Measurements from ENCODE around the gene RIC8B.

Gene RIC8B

GRCh38 chr12:106759526-106760183, 14.8 kb upstream of the RIC8B start:
- DNase-seq, result no peak

DNA sequence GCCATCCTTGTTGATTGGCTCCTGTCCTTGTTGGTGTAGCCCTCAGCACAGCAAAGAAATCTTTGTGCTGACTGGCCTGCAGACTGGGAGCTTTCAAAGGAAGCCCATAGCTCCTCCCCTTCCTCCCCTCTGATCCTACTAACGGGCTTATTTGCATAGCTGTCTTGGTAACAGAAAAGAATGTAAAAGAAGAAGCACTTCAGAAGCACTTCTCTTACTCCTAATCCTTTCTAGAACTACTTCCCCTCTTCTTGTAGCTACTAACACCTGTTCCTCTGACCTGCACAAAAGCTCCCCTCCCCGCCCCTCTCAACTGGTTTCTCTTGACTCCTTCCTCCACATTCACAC, 14.3 kb upstream of the RIC8B start:
- no peak for DNase-seq

GRCh38 chr12:106764220-106764619, 10.3 kb upstream of the RIC8B start:
- no peak for DNase-seq

- no peak for DNase-seq
Measured at GRCh38 chr12:106764738-106765137, 9.7 kb upstream of the RIC8B start.

GRCh38 chr12:106766393-106766826, 8.1 kb upstream of the RIC8B start:
- peak; percentile 15 for DNase-seq

DNA sequence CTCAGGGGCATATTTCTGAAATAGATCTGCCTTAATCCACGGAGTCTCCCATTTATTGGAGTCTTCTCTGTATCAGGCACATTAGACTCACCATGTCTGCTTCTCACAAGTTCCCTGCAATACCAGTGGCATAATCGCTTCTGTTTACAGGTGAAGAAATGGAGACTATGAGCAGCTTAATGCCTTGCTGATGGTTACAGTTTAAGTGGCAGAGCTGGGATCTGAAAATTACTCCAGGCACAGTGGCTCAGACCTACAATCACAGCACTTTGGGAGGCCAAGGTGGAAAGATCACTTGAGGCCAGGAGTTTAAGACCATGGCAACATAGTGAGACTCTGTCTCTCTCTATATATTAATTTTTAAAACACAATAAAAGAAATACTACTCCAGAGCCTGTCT, 7.3 kb upstream of the RIC8B start:
- DNase-seq, result no peak

GRCh38 chr12:106767954-106768822, 6.3 kb upstream of the RIC8B start:
- no peak for DNase-seq

DNA sequence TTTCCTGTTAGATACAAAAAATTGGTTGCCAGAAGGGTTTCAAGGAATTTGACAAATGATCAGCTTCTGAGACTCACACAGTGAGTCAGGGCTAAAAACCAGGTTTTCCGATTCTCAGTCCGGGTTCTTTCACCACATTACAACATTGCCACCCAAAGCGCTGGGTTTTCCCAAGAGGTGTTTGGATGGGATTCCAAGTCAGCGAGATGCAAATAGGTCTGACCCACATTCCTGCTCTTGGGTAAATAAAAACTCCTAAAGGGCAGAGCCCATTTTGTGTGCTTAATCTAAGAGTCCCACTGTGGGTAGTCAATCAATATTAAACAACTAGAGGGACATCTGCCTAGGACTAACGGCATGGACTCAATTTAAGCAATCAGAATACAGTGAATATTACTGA, 5.4 kb upstream of the RIC8B start:
- no peak for DNase-seq

DNA sequence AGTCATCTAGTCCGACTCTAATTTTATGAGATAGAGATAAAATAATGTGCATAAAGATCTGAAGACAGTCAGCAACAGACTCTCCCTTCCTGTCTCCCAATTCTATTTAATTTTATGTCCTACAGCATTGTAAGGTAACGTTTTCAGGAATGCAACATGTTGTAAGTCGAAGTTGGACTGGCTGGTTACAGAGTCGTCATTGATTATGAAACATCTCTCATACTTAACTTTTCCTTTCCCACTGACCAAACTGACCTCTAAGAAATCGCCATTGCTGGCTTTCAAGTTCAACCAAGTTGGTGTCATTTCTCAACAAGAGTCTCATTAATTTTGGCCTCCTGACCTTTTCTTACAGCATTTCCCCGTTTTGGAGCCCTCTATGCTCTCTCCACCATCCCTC, 4.9 kb upstream of the RIC8B start:
- no peak for DNase-seq

GRCh38 chr12:106771425-106771824, 3.1 kb upstream of the RIC8B start:
- no peak for DNase-seq

DNA sequence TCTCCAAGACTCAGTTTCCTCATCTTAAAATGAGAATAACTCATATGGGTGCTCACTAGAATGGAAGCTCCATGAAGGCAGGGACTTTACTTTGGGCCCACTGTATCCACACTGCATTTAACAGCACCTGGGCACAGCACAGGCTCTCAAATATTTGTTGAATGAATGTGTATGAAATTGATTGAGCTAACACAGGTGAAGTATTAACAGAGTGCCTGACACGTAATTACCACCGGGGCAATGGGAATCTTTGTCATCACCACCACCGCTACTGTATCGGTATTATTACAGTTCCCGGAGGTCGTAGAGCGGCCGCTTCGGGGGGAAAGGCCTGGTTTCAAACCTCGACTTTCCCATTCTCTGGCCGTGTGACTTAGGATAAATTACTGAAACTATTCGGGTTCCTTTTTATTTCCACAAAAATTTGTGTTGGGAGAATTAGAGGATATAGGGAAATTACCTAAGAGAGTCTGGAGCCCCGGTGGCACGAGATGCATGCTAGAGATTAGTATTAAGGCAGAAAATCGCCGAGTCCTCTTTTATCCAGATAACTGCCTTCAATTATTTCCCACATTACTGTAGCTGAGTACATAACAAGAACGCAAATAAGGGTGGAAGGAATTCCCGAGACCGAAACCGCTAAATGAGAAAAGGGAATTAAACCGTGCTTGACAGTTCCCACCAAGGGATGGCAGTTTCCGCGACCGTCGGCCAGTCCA, 1.0 kb upstream of the RIC8B start:
- no peak for DNase-seq

DNA sequence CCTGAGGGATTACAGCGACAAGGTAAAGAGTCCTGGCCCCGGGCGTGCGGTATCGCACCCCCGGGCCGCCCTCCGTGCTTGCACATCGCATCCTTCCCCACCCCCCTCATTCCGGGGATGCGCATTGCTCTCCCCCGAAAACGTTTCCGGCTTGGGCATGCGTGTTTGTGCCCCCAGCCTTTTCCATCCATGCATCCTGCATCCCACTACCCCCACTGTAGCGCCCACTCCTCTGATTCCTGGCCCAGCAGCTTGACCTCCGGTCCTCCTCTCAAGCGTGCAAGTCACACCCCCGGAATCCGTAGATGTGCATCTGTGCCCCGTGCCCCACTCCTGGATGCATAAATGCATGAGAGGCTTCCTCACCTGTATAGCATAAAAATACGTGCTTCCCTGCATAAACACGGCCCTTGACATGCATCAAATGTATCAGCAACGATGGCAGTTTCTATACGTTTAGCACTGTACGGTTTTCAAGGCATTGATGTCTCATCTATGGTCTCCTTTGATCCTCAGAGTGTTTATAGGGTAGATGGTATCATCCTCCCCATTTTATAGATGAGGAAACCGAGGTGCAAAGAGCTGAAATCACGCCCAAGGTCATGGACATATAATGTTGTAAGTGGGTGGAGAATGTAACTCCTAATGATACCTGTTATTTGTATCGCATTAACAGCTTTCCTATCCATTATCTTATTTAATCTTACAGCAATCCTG, 484 bp downstream of the RIC8B start:
- no peak for DNase-seq

- DNase-seq, result no peak
Measured at GRCh38 chr12:106776897-106777296, 2.4 kb downstream of the RIC8B start.

DNA sequence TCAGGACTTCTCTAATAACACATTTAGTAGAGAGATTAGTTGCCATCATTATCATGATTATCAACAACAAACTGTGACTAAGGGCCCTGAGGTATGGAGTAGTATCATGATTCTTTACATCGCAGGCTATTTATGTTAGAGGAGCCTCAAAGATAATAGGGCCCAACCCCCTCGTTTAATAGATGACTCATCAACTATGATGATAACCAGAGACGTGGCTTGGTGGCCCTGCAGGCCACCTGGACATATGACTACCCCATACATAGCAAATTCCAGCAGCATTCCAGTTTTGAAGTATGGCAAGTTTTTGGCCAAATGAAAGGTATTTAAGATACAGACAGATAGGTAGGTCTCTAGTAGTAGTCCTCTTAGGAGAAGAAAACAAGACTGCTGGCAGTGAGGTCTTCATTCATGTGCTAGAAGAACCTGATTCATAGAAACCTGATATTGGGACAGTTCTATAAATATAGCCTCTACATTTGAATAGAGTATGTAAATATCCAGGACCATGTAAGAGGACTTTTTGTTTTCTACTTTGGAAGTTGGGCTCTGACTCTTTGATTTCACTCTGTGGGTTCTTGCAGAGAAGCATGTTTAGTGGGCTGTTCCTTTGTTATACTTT, 5.6 kb downstream of the RIC8B start:
- no peak for DNase-seq

GRCh38 chr12:106782619-106783018, 8.1 kb downstream of the RIC8B start:
- DNase-seq, result no peak

- DNase-seq, result no peak
Measured at GRCh38 chr12:106783515-106783914, 9.0 kb downstream of the RIC8B start.

DNA sequence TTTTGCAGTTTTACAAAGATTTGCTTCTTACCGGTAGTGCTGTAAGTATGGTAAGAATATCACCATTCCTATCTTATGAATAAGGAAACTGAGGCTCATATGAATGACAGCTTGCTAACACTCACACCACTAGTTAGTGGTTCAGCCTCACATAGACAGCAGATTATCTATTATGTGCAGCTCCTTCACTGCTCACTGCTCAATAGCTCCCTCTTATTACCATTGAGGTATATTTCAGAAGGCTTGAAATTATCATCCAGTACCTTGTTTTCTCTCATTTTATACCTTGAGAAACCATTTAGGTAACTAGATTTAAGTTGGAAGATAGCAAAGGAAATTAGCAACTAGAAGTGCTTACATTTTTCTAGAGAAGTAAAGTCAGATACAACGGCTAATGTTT, 15.5 kb downstream of the RIC8B start:
- no peak for DNase-seq

- no peak for DNase-seq
Measured at GRCh38 chr12:106791531-106791930, 17.0 kb downstream of the RIC8B start.

DNA sequence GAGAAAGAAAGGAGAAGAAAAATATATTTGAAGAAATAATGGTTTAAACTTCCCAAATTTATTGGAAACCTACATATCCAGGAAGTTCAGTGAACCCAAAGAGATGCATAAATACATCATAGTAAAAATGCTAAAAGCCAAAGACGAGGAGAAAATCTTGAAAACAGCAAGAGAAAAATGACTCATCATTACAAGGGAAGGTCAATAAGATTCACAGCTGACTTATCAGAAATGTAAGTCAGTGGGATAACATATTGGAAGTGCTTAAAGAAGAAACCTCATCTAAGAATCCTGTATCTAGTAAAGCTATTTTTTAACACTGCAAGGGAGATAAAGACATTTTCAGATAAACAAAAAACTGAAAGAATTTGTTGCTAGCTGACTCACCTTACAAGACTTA, 19.9 kb downstream of the RIC8B start:
- no peak for DNase-seq

- no peak for DNase-seq
Measured at GRCh38 chr12:106801167-106801708, 26.8 kb downstream of the RIC8B start.

DNA sequence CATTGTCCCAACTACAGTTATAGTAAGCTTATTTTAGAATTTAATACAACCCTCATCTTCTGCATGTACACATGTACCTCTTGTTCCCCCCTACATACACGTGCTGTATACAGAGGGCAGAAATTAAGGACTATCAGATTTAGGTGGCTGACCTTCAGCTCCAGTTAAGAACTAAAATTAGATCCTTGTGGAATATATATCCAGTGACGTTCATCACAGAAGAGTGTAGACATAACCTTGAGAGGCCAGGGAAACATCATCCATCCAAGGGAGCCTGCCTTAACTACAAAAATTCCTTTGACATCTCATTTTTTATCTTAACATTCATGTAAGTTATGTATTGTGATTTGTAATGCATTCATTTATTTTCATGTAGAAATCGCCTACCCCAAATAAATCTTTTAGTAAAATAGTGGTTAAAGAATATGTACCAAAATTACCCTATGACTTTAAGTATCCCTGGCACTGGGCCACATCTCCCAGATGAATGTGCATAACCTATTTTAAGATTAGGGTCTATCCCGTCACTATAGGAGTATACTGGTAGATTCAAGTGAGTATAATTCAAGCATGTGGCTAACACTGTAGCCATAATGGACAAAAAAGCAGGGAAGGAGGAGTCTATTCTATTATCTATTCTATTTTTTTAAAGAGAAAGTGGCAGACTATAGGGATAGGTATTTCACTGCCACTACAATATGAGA, 27.5 kb downstream of the RIC8B start:
- no peak for DNase-seq

DNA sequence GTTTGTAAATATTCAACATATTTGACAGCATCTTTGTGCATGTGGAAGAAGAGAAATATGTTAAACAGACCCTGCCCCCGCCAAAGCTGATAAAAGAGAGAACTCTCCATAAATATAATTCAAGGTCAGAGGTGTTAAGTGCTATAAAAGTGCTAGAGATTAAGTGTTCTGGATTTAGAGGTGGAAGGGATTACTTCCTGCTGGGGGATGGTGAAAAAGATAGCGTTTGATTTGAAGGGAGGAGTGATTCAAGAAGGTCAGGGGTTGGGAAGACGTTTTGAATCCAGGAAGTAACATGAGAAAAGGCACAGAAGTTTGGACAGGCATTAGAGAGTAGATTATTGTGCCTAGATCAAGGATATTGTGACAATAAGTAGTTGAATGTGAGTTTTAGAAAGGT, 30.2 kb downstream of the RIC8B start:
- DNase-seq, result no peak
